ENCODE data around the gene FIG4.

- TF ChIP-seq CTCF (conservative IDR thresholded peaks at IDR 0.05; ENCODE audit: low read depth, low read length) (no peak), EZH2 (IDR thresholded peaks at IDR 0.05; ENCODE audit: borderline replicate concordance, low read depth, low read length, poor library complexity, severe bottlenecking) (no peak)
These were observed 129.7 kb downstream of the FIG4 start for GRCh38 chr6:109820706-109821350.

Data from A673 (cell line).